HUES6 (cell line): ENCODE data around the gene LEKR1.
A peak's percentile ranks its signal among the peaks of the same experiment; 100 is the strongest.

Experiments used
- H3K27ac ChIP-seq: 2 replicates; pipeline ENCODE4 v1.7.0; 2013; ENCODE audit warnings: low read depth, mild to moderate bottlenecking, low read length, inconsistent platforms
- H3K27me3 ChIP-seq: 2 replicates; pipeline ENCODE4 v1.6.1; 2013; ENCODE audit warnings: low read length; ENCODE audit not compliant: control insufficient read depth, insufficient read depth
- H3K36me3 ChIP-seq: 2 replicates; pipeline ENCODE4 v1.6.1; 2013; ENCODE audit warnings: low read length; ENCODE audit not compliant: control insufficient read depth, insufficient read depth
- H3K4me1 ChIP-seq: 2 replicates; pipeline ENCODE4 v1.6.1; 2013; ENCODE audit warnings: low read length; ENCODE audit not compliant: control insufficient read depth, insufficient read depth
- H3K4me3 ChIP-seq: 2 replicates; pipeline ENCODE4 v1.5.1; 2013; ENCODE audit warnings: low read depth, low read length
- H3K9ac ChIP-seq: one replicate; pipeline ENCODE4 v1.6.1; 2013; ENCODE audit warnings: mild to moderate bottlenecking, low read length
- H3K9me3 ChIP-seq: 2 replicates; pipeline ENCODE4 v1.6.1; 2013; ENCODE audit warnings: low read depth, low read length; ENCODE audit not compliant: control insufficient read depth, insufficient read depth

LEKR1 gene

GRCh38 chr3:157081626-157082210, 255.6 kb downstream of the LEKR1 start:
- 0 out of 2 replicates have a peak overlapping the region, but pooled peaks have one; percentile 3 for H3K4me3 ChIP-seq
- no peak overlapping the region for H3K27ac ChIP-seq
- no peaks in the 10 kb centered on the region for H3K27me3 ChIP-seq
- no peaks in the 10 kb centered on the region for H3K9me3 ChIP-seq
- H3K36me3 ChIP-seq: no peaks in the 10 kb centered on the region
- H3K9ac ChIP-seq: no peak overlapping the region
- H3K4me1 ChIP-seq: peaks cover 9% of the 10 kb centered on the region

GRCh38 chr3:157082305-157082982, 256.3 kb downstream of the LEKR1 start:
- Histone ChIP-seq H3K4me1 (peaks cover 15% of the 10 kb centered on the region), H3K4me3 (no peak overlapping the region), H3K27me3 (no peaks in the 10 kb centered on the region), H3K9me3 (no peaks in the 10 kb centered on the region), H3K9ac (no peak overlapping the region), H3K36me3 (no peaks in the 10 kb centered on the region), H3K27ac (no peak overlapping the region)

- Histone ChIP-seq H3K27me3 (no peaks in the 10 kb centered on the region), H3K9me3 (no peaks in the 10 kb centered on the region), H3K27ac (no peak overlapping the region), H3K36me3 (no peaks in the 10 kb centered on the region), H3K9ac (no peak overlapping the region), H3K4me3 (no peak overlapping the region), H3K4me1 (peaks cover 25% of the 10 kb centered on the region)
These were observed 257.7 kb downstream of the LEKR1 start for GRCh38 chr3:157083824-157084223.

- H3K4me3 ChIP-seq: no peak overlapping the region
- peaks cover 35% of the 10 kb centered on the region for H3K4me1 ChIP-seq
- no peak overlapping the region for H3K9ac ChIP-seq
- H3K27me3 ChIP-seq: 0 out of 2 replicates have a peak, but pooled peaks cover 7% of the 10 kb centered on the region
- H3K9me3 ChIP-seq: no peaks in the 10 kb centered on the region
- no peak overlapping the region for H3K27ac ChIP-seq
- no peaks in the 10 kb centered on the region for H3K36me3 ChIP-seq
These were observed 260.1 kb downstream of the LEKR1 start for GRCh38 chr3:157086060-157086750.

- peaks cover 32% of the 10 kb centered on the region for H3K4me1 ChIP-seq
- 0 out of 2 replicates have a peak, but pooled peaks cover 7% of the 10 kb centered on the region for H3K27me3 ChIP-seq
- H3K27ac ChIP-seq: no peak overlapping the region
- H3K4me3 ChIP-seq: no peak overlapping the region
- no peaks in the 10 kb centered on the region for H3K36me3 ChIP-seq
- no peak overlapping the region for H3K9ac ChIP-seq
- H3K9me3 ChIP-seq: no peaks in the 10 kb centered on the region
These were observed 260.6 kb downstream of the LEKR1 start for GRCh38 chr3:157086775-157087174.

- H3K9ac ChIP-seq: no peak overlapping the region
- no peak overlapping the region for H3K27ac ChIP-seq
- H3K4me3 ChIP-seq: no peak overlapping the region
These were observed 261.2 kb downstream of the LEKR1 start for GRCh38 chr3:157087373-157087772.

GRCh38 chr3:157087780-157088600, 261.8 kb downstream of the LEKR1 start:
- H3K27me3 ChIP-seq: 0 out of 2 replicates have a peak, but pooled peaks cover 7% of the 10 kb centered on the region
- H3K4me1 ChIP-seq: peaks cover 35% of the 10 kb centered on the region
- H3K9ac ChIP-seq: peak overlapping the region; percentile 85
- H3K36me3 ChIP-seq: no peaks in the 10 kb centered on the region
- H3K4me3 ChIP-seq: peak overlapping the region; percentile 65
- no peaks in the 10 kb centered on the region for H3K9me3 ChIP-seq
- H3K27ac ChIP-seq: peak overlapping the region; percentile 83; the same call in 1 of the 2 replicates

More at GRCh38 chr3:157087373-157087772, 261.2 kb downstream of the LEKR1 start:
- Histone ChIP-seq H3K4me1 (peaks cover 29% of the 10 kb centered on the region), H3K27me3 (0 out of 2 replicates have a peak, but pooled peaks cover 7% of the 10 kb centered on the region), H3K9me3 (no peaks in the 10 kb centered on the region), H3K36me3 (no peaks in the 10 kb centered on the region)

GRCh38 chr3:157088601-157089454, 262.7 kb downstream of the LEKR1 start:
- peaks cover 38% of the 10 kb centered on the region for H3K4me1 ChIP-seq
- no peaks in the 10 kb centered on the region for H3K9me3 ChIP-seq
- no peaks in the 10 kb centered on the region for H3K36me3 ChIP-seq
- 0 out of 2 replicates have a peak, but pooled peaks cover 7% of the 10 kb centered on the region for H3K27me3 ChIP-seq
- peak overlapping the region; percentile 65 for H3K4me3 ChIP-seq
- peak overlapping the region; percentile 85 for H3K9ac ChIP-seq
- peak overlapping the region; percentile 83 for H3K27ac ChIP-seq

GRCh38 chr3:157089455-157090221, 263.5 kb downstream of the LEKR1 start:
- H3K4me1 ChIP-seq: peaks cover 38% of the 10 kb centered on the region
- no peaks in the 10 kb centered on the region for H3K9me3 ChIP-seq
- no peak overlapping the region for H3K27ac ChIP-seq
- H3K27me3 ChIP-seq: 0 out of 2 replicates have a peak, but pooled peaks cover 7% of the 10 kb centered on the region
- no peak overlapping the region for H3K9ac ChIP-seq
- H3K4me3 ChIP-seq: peak overlapping the region; percentile 65
- no peaks in the 10 kb centered on the region for H3K36me3 ChIP-seq
